RWPE2 (cell line): ENCODE results near the gene TEN1.
A peak's percentile ranks its signal among the peaks of the same experiment; 100 is the strongest.

Experiments
- ATAC-seq: fragments of 200-7000 bp; cut with Tn5 transposase; 3 replicates; pipeline ENCODE4 v1.9.1; 2021; ENCODE audit warnings: low read depth
- DNase-seq: peaks from one replicate; pipeline ENCODE4 v3.0.0-alpha.2; 2020; ENCODE audit warnings: low spot score
- H3K27ac ChIP-seq: fragments of 450-650 bp; 2 replicates; pipeline ENCODE4 v1.5.1; 2017; ENCODE audit warnings: mild to moderate bottlenecking; ENCODE audit not compliant: poor library complexity, severe bottlenecking
- H3K27me3 ChIP-seq: fragments of 250-450 bp; sonication (Bioruptor Pico); 2 replicates; pipeline ENCODE4 v1.5.1; 2021; ENCODE audit warnings: mild to moderate bottlenecking, moderate library complexity; ENCODE audit not compliant: insufficient read depth, poor library complexity, severe bottlenecking
- H3K36me3 ChIP-seq: fragments of 250-450 bp; sonication (Bioruptor Pico); 2 replicates; pipeline ENCODE4 v1.5.1; 2020; ENCODE audit warnings: low read depth, mild to moderate bottlenecking, moderate library complexity
- H3K4me1 ChIP-seq: fragments of 250-450 bp; sonication (Bioruptor Pico); 2 replicates; pipeline ENCODE4 v1.5.1; 2021; ENCODE audit warnings: mild to moderate bottlenecking, moderate library complexity; ENCODE audit not compliant: insufficient read depth, poor library complexity, severe bottlenecking
- H3K4me3 ChIP-seq: fragments of 250-450 bp; sonication (Bioruptor Pico); 2 replicates; pipeline ENCODE4 v1.5.1; 2021; ENCODE audit warnings: mild to moderate bottlenecking, moderate library complexity; ENCODE audit not compliant: severe bottlenecking
- H3K9me3 ChIP-seq: fragments of 250-450 bp; sonication (Bioruptor Pico); 2 replicates; pipeline ENCODE4 v1.5.1; 2021; ENCODE audit warnings: mild to moderate bottlenecking, moderate library complexity; ENCODE audit not compliant: severe bottlenecking
- TF ChIP-seq, protein P1 (sequence below): fragments of 450-650 bp; IDR thresholded peaks from one replicate; pipeline ENCODE4 v1.5.1; 2017; ENCODE audit warnings: mild to moderate bottlenecking, moderate library complexity; ENCODE audit not compliant: poor library complexity, severe bottlenecking

Gene TEN1

DNA sequence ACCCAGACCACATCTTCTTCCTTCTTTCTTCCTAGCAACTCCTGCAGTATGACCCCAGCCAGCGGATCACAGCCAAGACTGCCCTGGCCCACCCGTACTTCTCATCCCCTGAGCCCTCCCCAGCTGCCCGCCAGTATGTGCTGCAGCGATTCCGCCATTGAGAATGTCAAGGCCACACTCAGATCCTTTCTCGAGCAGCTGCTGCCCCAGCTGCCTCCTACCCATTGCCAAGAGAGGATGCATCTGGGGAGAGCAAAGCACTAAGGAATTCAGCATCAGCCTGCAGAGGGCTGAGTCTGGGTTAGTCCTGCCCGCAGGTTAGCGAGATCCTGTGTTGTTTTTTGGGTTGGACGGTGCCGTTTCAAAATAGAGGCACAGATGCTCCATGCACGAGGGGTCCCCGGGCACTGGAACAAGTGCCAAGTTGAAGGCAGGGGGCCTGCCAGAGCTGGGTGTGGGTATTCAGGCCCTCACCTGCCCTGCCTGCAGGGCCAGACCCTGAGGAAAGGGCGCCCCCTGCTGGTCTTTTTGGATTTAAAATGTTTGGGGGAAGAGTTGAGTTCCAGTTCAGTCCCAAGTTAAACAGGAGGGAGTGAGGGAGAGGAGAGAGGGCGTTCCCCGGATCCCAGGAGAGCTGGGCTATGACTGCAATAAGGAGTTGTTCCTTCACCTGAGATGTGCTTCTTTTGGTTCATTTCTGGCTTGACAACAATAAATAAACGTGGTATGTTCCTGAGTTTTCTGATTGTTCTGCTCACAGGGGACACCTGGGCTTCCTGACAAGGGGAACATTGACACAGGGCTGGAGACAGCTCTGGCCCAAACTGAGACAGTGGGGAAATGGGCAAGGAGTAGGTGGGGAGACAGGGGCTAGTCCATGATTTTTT, 26.5 kb downstream of the TEN1 start:
- no peaks in the 10 kb centered on the region for H3K4me1 ChIP-seq
- H3K27me3 ChIP-seq: no peaks in the 10 kb centered on the region
- DNase-seq (peak; percentile 78), ATAC-seq (peak; percentile 65)
- peaks cover 8% of the 10 kb centered on the region; the same call in 1 of the 2 replicates for H3K36me3 ChIP-seq
- TF ChIP-seq, protein P1, sequence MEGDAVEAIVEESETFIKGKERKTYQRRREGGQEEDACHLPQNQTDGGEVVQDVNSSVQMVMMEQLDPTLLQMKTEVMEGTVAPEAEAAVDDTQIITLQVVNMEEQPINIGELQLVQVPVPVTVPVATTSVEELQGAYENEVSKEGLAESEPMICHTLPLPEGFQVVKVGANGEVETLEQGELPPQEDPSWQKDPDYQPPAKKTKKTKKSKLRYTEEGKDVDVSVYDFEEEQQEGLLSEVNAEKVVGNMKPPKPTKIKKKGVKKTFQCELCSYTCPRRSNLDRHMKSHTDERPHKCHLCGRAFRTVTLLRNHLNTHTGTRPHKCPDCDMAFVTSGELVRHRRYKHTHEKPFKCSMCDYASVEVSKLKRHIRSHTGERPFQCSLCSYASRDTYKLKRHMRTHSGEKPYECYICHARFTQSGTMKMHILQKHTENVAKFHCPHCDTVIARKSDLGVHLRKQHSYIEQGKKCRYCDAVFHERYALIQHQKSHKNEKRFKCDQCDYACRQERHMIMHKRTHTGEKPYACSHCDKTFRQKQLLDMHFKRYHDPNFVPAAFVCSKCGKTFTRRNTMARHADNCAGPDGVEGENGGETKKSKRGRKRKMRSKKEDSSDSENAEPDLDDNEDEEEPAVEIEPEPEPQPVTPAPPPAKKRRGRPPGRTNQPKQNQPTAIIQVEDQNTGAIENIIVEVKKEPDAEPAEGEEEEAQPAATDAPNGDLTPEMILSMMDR: peak; percentile 81
- H3K27ac ChIP-seq: no peak overlapping the region
- H3K4me3 ChIP-seq: no peak overlapping the region
- H3K9me3 ChIP-seq: no peaks in the 10 kb centered on the region

DNA sequence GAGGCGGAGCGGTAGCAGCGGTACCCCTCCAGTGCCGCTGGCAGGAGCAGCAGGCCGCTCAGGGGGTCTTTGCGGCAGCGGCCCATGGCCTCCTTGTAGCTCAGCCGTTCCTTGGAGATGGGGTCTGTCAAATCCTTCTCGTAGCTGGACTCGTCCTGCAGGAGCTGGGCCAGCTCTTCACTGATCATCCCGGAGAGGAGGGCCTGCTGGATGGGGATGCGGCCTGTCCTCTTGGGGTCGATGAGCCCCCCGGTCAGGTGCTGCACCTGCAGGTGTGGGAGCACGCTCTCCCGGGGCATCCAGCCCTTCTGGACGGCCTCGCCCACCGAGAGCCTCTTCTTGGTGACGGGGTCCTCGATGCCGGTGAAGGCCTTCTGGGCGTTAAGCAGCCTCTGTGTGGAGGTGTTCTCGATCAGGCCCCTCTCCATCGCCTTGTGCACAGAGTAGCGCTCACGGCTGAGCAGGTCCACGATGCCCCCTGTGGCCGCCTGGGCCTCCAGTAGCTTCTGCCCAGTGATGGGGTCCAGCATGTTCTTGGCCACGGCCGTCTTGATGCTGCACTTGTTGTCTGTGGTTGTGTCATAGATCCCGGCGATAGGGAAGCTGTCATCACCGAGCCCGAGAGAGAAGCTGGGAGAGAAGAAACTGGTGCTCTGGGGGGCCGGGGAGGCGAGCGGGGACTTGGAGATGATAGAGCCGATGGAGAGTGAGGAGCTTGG, 28.2 kb downstream of the TEN1 start:
- H3K27ac ChIP-seq: no peak overlapping the region
- H3K27me3 ChIP-seq: no peaks in the 10 kb centered on the region
- H3K4me3 ChIP-seq: no peak overlapping the region
- DNase-seq (peak; percentile 71), ATAC-seq (no peak)
- no peaks in the 10 kb centered on the region for H3K4me1 ChIP-seq
- TF ChIP-seq, protein P1: no peak
- H3K36me3 ChIP-seq: peaks cover 8% of the 10 kb centered on the region; the same call in 1 of the 2 replicates
- no peaks in the 10 kb centered on the region for H3K9me3 ChIP-seq

DNA sequence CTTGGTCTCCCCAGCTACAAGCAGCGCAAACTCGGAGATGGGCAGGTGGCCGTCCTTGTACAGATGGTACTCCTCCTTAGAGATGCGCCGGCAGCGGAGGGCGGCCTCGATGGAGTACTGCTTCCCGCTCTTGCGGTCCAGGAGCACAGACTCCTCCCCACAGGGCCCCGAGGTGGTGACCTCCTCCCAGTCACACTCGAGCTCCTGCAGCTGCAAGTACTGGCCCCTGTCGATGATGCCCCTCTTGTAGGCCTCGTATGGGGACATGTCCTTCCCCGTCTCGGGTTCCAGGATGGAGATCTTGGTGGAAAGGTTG, 28.8 kb downstream of the TEN1 start:
- Histone ChIP-seq H3K27ac (no peak overlapping the region), H3K36me3 (peaks cover 8% of the 10 kb centered on the region; the same call in 1 of the 2 replicates), H3K4me1 (no peaks in the 10 kb centered on the region), H3K4me3 (no peak overlapping the region), H3K27me3 (no peaks in the 10 kb centered on the region), H3K9me3 (no peaks in the 10 kb centered on the region)
- DNase-seq: no peak
- no peak for ATAC-seq
- TF ChIP-seq, protein P1: no peak

DNA sequence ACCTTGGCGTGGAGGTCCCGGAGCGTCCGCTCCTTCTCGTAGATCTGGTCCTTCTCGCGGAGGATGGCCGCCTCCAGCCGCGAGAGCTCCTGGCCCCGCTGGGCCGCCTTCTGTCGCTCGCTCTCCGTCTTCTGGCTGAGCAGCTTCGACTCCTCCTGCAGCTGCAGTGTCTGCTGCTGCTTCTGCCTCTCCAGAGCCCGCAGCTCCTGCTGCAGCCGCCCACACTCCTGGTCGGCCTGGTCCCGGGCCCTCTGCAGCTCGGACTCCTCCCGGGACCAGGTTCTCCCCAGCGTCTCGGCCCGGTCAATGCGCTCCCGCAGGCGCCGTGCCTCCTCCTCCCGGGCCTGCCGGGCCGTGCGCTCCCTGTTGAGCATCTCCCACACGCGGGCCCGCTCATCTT, 29.2 kb downstream of the TEN1 start:
- DNase-seq (no peak), ATAC-seq (no peak)
- TF ChIP-seq, protein P1: no peak
- H3K4me3 ChIP-seq: no peak overlapping the region
- peaks cover 8% of the 10 kb centered on the region; the same call in 1 of the 2 replicates for H3K36me3 ChIP-seq
- no peak overlapping the region for H3K27ac ChIP-seq
- no peaks in the 10 kb centered on the region for H3K4me1 ChIP-seq
- H3K27me3 ChIP-seq: no peaks in the 10 kb centered on the region
- no peaks in the 10 kb centered on the region for H3K9me3 ChIP-seq
